ACC112 (cell line): ENCODE measurements around the gene CNPY2.
"Not testable (repeated sequence)": the region's sequence is repeated elsewhere in the genome, so short reads cannot be mapped to it uniquely, and the experiment has no call there.

Source experiments
- H2AFZ ChIP-seq: fragments of 200-600 bp; sonication (generic); one replicate; pipeline ENCODE4 v1.6.0; 2017; ENCODE audit warnings: antibody characterized with exemption, low read length; ENCODE audit not compliant: unreplicated experiment
- H3K27ac ChIP-seq: fragments of 200-600 bp; sonication (generic); 2 replicates; pipeline ENCODE4 v1.5.1; 2014; ENCODE audit warnings: low read depth, mild to moderate bottlenecking, antibody characterized with exemption, low read length, moderate library complexity
- H3K27me3 ChIP-seq: fragments of 200-600 bp; sonication (generic); 2 replicates; pipeline ENCODE4 v1.6.1; 2014; ENCODE audit warnings: mild to moderate bottlenecking, antibody characterized with exemption, low read length, moderate library complexity, mixed read lengths; ENCODE audit not compliant: insufficient read depth
- H3K36me3 ChIP-seq: fragments of 200-600 bp; sonication (generic); 2 replicates; pipeline ENCODE4 v1.6.1; 2016; ENCODE audit warnings: mild to moderate bottlenecking, antibody characterized with exemption, low read length, moderate library complexity, mixed read lengths; ENCODE audit not compliant: insufficient read depth
- H3K4me1 ChIP-seq: fragments of 200-600 bp; sonication (generic); one replicate; pipeline ENCODE4 v1.6.1; 2016; ENCODE audit warnings: low read length, mixed read lengths; ENCODE audit not compliant: insufficient read depth, unreplicated experiment, control insufficient read depth
- H3K4me3 ChIP-seq: fragments of 200-600 bp; sonication (generic); 2 replicates; pipeline ENCODE4 v1.5.1; 2014; ENCODE audit warnings: mild to moderate bottlenecking, low read depth, low read length
- H3K79me2 ChIP-seq: fragments of 200-600 bp; sonication (generic); one replicate; pipeline ENCODE4 v1.6.0; 2016; ENCODE audit warnings: low read length; ENCODE audit not compliant: control insufficient read depth, unreplicated experiment, insufficient read depth

CNPY2 gene

GRCh38 chr12:56315622-56316473, at the start of gene CNPY2:
TSS of gene CNPY2 (minus strand) at chr12:56315988. CDS start at chr12:56315217, 771 bp downstream.
- Histone ChIP-seq H2AFZ (peak within 1 kb of the TSS; percentile 87), H3K79me2 (peaks cover 18% of the 10 kb centered on the region), H3K4me3 (peak within 1 kb of the TSS; percentile 87), H3K36me3 (peaks cover 14% of the 10 kb centered on the region; the same call in 1 of the 2 replicates), H3K27me3 (no peaks in the 10 kb centered on the region), H3K4me1 (peaks cover 9% of the 10 kb centered on the region), H3K27ac (peak within 1 kb of the TSS; percentile 78)

- Histone ChIP-seq H3K4me1 (peaks cover 4% of the 10 kb centered on the region), H2AFZ (no peak within 1 kb of the TSS), H3K27me3 (no peaks in the 10 kb centered on the region), H3K27ac (no peak within 1 kb of the TSS), H3K4me3 (no peak within 1 kb of the TSS), H3K36me3 (no peaks in the 10 kb centered on the region), H3K79me2 (peaks cover 26% of the 10 kb centered on the region)
Observed at GRCh38 chr12:56362130-56363059, 46.6 kb upstream of the CNPY2 start, which contains the start of gene APOF. TSS of gene APOF (minus strand) at chr12:56362857. CDS start at chr12:56362745, 112 bp downstream.

- peaks cover 4% of the 10 kb centered on the region for H3K4me1 ChIP-seq
- no peak overlapping the region for H2AFZ ChIP-seq
- peak overlapping the region; percentile 97 for H3K4me3 ChIP-seq
- no peak overlapping the region for H3K27ac ChIP-seq
- no peaks in the 10 kb centered on the region for H3K27me3 ChIP-seq
- no peaks in the 10 kb centered on the region for H3K36me3 ChIP-seq
- H3K79me2 ChIP-seq, result peaks cover 32% of the 10 kb centered on the region
Observed at GRCh38 chr12:56361487-56362129, 45.8 kb upstream of the CNPY2 start.

- Histone ChIP-seq H3K27me3 (no peaks in the 10 kb centered on the region), H3K4me1 (peaks cover 4% of the 10 kb centered on the region), H3K27ac (peak within 1 kb of the TSS; percentile 63), H2AFZ (peak within 1 kb of the TSS; percentile 84), H3K4me3 (peak within 1 kb of the TSS; percentile 97), H3K36me3 (peaks cover 13% of the 10 kb centered on the region), H3K79me2 (peaks cover 46% of the 10 kb centered on the region)
Observed at GRCh38 chr12:56359851-56360767, 44.3 kb upstream of the CNPY2 start, which contains the start of gene STAT2. TSS of gene STAT2 (minus strand) at chr12:56360107. CDS start at chr12:56356571, 3,536 bp downstream.

GRCh38 chr12:56358836-56359532, 43.2 kb upstream of the CNPY2 start:
- peak overlapping the region; percentile 63 for H3K27ac ChIP-seq
- peaks cover 4% of the 10 kb centered on the region for H3K4me1 ChIP-seq
- H2AFZ ChIP-seq, result no peak overlapping the region
- H3K36me3 ChIP-seq, result peaks cover 23% of the 10 kb centered on the region
- H3K79me2 ChIP-seq, result peaks cover 54% of the 10 kb centered on the region
- H3K4me3 ChIP-seq, result peak overlapping the region; percentile 97
- no peaks in the 10 kb centered on the region for H3K27me3 ChIP-seq

GRCh38 chr12:56351325-56351724, 35.5 kb upstream of the CNPY2 start:
- no peak overlapping the region for H3K27ac ChIP-seq
- H3K79me2 ChIP-seq, result peaks cover 20% of the 10 kb centered on the region
- no peak overlapping the region for H3K4me3 ChIP-seq
- H3K36me3 ChIP-seq, result peaks cover 57% of the 10 kb centered on the region
- H3K4me1 ChIP-seq, result no peaks in the 10 kb centered on the region
- no peaks in the 10 kb centered on the region for H3K27me3 ChIP-seq
- no peak overlapping the region for H2AFZ ChIP-seq

- Histone ChIP-seq H3K4me1 (no peaks in the 10 kb centered on the region), H3K27ac (no peak overlapping the region), H3K4me3 (no peak overlapping the region), H3K27me3 (no peaks in the 10 kb centered on the region), H2AFZ (no peak overlapping the region), H3K36me3 (peaks cover 55% of the 10 kb centered on the region), H3K79me2 (peaks cover 13% of the 10 kb centered on the region)
Observed at GRCh38 chr12:56350662-56351061, 34.9 kb upstream of the CNPY2 start.

GRCh38 chr12:56348776-56349175, 33.0 kb upstream of the CNPY2 start:
- Histone ChIP-seq H3K4me3 (no peak overlapping the region), H3K79me2 (no peaks in the 10 kb centered on the region), H3K27ac (no peak overlapping the region), H2AFZ (no peak overlapping the region), H3K36me3 (peaks cover 43% of the 10 kb centered on the region), H3K4me1 (no peaks in the 10 kb centered on the region), H3K27me3 (no peaks in the 10 kb centered on the region)

- H3K27me3 ChIP-seq, H3K79me2 ChIP-seq, H3K4me3 ChIP-seq, H2AFZ ChIP-seq, H3K4me1 ChIP-seq, H3K27ac ChIP-seq: not testable (repeated sequence)
- peaks cover 54% of the 10 kb centered on the region for H3K36me3 ChIP-seq
Observed at GRCh38 chr12:56347255-56347654, 31.5 kb upstream of the CNPY2 start.
